PC-3 (cell line): ENCODE data around the gene VPS33B. TPM values are rescaled to one million over a fixed set of nuclear protein-coding genes. Genes with fewer than 3 reads are reported as not detected.

Source experiments
- ATAC-seq: fragments of 200-7000 bp; cut with Tn5 transposase; 2 replicates; pipeline ENCODE4 v1.9.1; 2020; ENCODE audit warnings: mild to moderate bottlenecking, moderate library complexity
- BruUV-seq: library from RNA; stranded (reverse); fragments of 400-500 nt; replicated peaks from 2 replicates; lab custom pipeline; 2021; lab: Mats Ljungman, UMichigan
- CTCF ChIA-PET: fragments of 300-600 bp; sonication (Branson Sonifier 250); formaldehyde crosslinking; loops from one replicate; lab custom pipeline; 2022; ENCODE audit warnings: antibody characterized with exemption; lab: Charles Lee
- POLR2A ChIA-PET: fragments of 300-600 bp; sonication (Branson Sonifier 250); formaldehyde crosslinking; loops from one replicate; lab custom pipeline; 2022; ENCODE audit warnings: antibody characterized with exemption; ENCODE audit not compliant: unreplicated experiment; lab: Charles Lee
- DNase-seq: peaks from one replicate; pipeline ENCODE4 v3.0.0-alpha.2; 2015
- H2AFZ ChIP-seq: fragments of 300-600 bp; sonication (generic); 2 replicates; pipeline ENCODE4 v1.6.0; 2016; ENCODE audit warnings: antibody characterized with exemption, low read length
- H3F3A ChIP-seq: fragments of 300-600 bp; sonication (generic); one replicate; pipeline ENCODE4 v1.6.0; 2017; ENCODE audit warnings: antibody characterized with exemption, low read length, control low read depth, mild to moderate bottlenecking; ENCODE audit not compliant: unreplicated experiment
- H3K27ac ChIP-seq: fragments of 300-600 bp; sonication (generic); 2 replicates; pipeline ENCODE4 v1.5.1; 2016; ENCODE audit warnings: mild to moderate bottlenecking, low read length
- H3K27me3 ChIP-seq: fragments of 300-600 bp; sonication (generic); 2 replicates; pipeline ENCODE4 v1.6.1; 2016; ENCODE audit warnings: low read length, mixed read lengths
- H3K36me3 ChIP-seq: fragments of 300-600 bp; sonication (generic); 2 replicates; pipeline ENCODE4 v1.6.1; 2016; ENCODE audit warnings: low read depth, mixed run types, low read length, mixed read lengths
- H3K4me1 ChIP-seq: fragments of 300-600 bp; sonication (generic); 2 replicates; pipeline ENCODE4 v1.5.1; 2016; ENCODE audit warnings: low read length; ENCODE audit not compliant: insufficient read depth
- H3K4me2 ChIP-seq: fragments of 300-600 bp; sonication (generic); 2 replicates; pipeline ENCODE4 v1.6.0; 2016; ENCODE audit warnings: low read length
- H3K4me3 ChIP-seq: fragments of 300-600 bp; sonication (generic); 2 replicates; pipeline ENCODE4 v1.5.1; 2016; ENCODE audit warnings: mild to moderate bottlenecking, low read length, mixed read lengths
- H3K79me2 ChIP-seq: fragments of 300-600 bp; sonication (generic); 2 replicates; pipeline ENCODE4 v1.6.1; 2017; ENCODE audit warnings: low read length, mixed read lengths
- H3K9ac ChIP-seq: fragments of 300-600 bp; sonication (generic); 2 replicates; pipeline ENCODE4 v1.6.0; 2016; ENCODE audit warnings: mild to moderate bottlenecking, low read length
- H3K9me2 ChIP-seq: fragments of 300-600 bp; sonication (generic); replicated peaks from 2 replicates; pipeline ENCODE4 v1.6.1; 2016; ENCODE audit warnings: mixed run types, low read length, mixed read lengths
- H3K9me3 ChIP-seq: fragments of 300-600 bp; sonication (generic); 2 replicates; pipeline ENCODE4 v1.6.1; 2016; ENCODE audit warnings: low read length, mixed read lengths
- H4K20me1 ChIP-seq: fragments of 300-600 bp; sonication (generic); 2 replicates; pipeline ENCODE4 v1.6.1; 2016; ENCODE audit warnings: low read length, mixed read lengths
- EZH2 ChIP-seq: fragments of 300-600 bp; sonication (generic); IDR thresholded peaks from one replicate; pipeline ENCODE4 v1.6.1; 2017; ENCODE audit warnings: antibody characterized with exemption, mild to moderate bottlenecking, low read length; ENCODE audit not compliant: unreplicated experiment
- EZH2phosphoT487 ChIP-seq: fragments of 300-600 bp; sonication (generic); IDR thresholded peaks from 2 replicates; pipeline ENCODE4 v1.6.1; 2018; ENCODE audit warnings: mild to moderate bottlenecking, antibody characterized with exemption, low read length, borderline replicate concordance
- intact Hi-C: fragments of 100-400 bp; cut with micrococcal nuclease; formaldehyde crosslinking; loops from 2 replicates; pipeline ENCODE4 v1.9.0; 2023
- total RNA-seq: library from RNA; depleted of rRNA; stranded (reverse); fragments of >200 nt; gene quantifications from 2 replicates; pipeline ENCODE4 v1.2.3, GENCODE V29; 2014
- TF ChIP-seq, protein P1 (sequence below): fragments of 300-600 bp; sonication (generic); conservative IDR thresholded peaks from 2 replicates; pipeline ENCODE4 v1.5.1; 2017; ENCODE audit warnings: antibody characterized with exemption, low read depth, mild to moderate bottlenecking, low read length

VPS33B gene
- total RNA-seq, 1 experiment from 2014 or later: 8.0 TPM

DNA sequence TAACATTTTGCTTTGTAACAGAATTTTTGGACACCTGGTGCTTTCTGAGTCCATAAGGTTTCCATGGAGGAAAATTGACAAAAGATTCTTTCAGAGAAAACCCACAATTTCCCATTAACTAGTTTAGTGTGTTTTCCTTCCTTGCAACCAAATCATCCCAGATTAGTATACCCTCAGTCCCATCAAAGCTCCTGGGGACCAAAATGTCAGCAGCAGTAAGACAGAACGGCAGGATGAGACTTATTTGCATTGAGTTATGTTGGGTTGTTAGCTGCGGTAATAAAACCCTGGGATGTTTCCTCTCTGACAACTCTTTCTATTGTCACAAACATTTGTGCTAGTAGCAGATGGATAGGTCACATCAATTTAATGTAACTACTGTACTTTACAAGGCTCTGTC lies 32.4 kb upstream of the VPS33B start:
- no peak overlapping the region for H3K4me3 ChIP-seq
- peaks cover 71% of the 10 kb centered on the region for H3K27me3 ChIP-seq
- TF ChIP-seq EZH2phosphoT487: no peak
- TF ChIP-seq, protein P1, sequence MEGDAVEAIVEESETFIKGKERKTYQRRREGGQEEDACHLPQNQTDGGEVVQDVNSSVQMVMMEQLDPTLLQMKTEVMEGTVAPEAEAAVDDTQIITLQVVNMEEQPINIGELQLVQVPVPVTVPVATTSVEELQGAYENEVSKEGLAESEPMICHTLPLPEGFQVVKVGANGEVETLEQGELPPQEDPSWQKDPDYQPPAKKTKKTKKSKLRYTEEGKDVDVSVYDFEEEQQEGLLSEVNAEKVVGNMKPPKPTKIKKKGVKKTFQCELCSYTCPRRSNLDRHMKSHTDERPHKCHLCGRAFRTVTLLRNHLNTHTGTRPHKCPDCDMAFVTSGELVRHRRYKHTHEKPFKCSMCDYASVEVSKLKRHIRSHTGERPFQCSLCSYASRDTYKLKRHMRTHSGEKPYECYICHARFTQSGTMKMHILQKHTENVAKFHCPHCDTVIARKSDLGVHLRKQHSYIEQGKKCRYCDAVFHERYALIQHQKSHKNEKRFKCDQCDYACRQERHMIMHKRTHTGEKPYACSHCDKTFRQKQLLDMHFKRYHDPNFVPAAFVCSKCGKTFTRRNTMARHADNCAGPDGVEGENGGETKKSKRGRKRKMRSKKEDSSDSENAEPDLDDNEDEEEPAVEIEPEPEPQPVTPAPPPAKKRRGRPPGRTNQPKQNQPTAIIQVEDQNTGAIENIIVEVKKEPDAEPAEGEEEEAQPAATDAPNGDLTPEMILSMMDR: no peak
- TF ChIP-seq EZH2: no peak
- intact Hi-C loops: loop anchor here (10.0 kb wide), 1 partner anchor 1030 kb away; no protein-coding TSS in a partner anchor
- no peak for DNase-seq
- CTCF ChIA-PET: no interaction called here
- no TSS peak for BruUV-seq
- ATAC-seq: no peak
- H3K9ac ChIP-seq: no peak overlapping the region
- no peak overlapping the region for H2AFZ ChIP-seq
- H3K36me3 ChIP-seq: no peaks in the 10 kb centered on the region
- no peaks in the 10 kb centered on the region for H4K20me1 ChIP-seq
- POLR2A ChIA-PET: no interaction called here
- no peaks in the 10 kb centered on the region for H3K79me2 ChIP-seq
- H3K27ac ChIP-seq: no peak overlapping the region
- H3K4me1 ChIP-seq: no peaks in the 10 kb centered on the region
- no peaks in the 10 kb centered on the region for H3K9me2 ChIP-seq
- H3K4me2 ChIP-seq: no peak overlapping the region
- no peaks in the 10 kb centered on the region for H3F3A ChIP-seq
- H3K9me3 ChIP-seq: no peaks in the 10 kb centered on the region

DNA sequence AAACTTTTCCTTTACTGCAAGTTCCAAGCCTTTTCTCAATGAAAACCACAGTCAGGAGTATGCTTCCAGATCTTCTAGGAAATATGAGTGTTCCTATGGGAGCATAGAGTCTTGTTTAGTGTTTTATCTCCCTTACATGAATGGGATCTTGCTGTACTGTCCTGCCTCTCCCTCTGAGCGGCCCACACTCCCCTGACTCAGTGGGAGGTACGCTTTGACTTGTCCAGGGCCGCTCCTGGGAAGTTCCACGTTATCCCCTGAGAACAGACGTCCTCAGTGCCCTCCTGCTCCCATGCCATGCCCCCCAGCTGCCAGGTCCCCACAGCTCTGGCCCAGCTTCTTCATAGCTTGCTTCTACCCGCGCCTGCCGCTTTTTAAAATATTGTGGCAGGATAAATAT lies 28.9 kb upstream of the VPS33B start:
- no peaks in the 10 kb centered on the region for H3F3A ChIP-seq
- no peaks in the 10 kb centered on the region for H3K9me3 ChIP-seq
- no peaks in the 10 kb centered on the region for H3K9me2 ChIP-seq
- H3K9ac ChIP-seq: no peak overlapping the region
- H3K4me1 ChIP-seq: 0 out of 2 replicates have a peak, but pooled peaks cover 4% of the 10 kb centered on the region
- ChIA-PET CTCF (no interaction called here), POLR2A (no interaction called here)
- intact Hi-C loops: loop anchor here (10.0 kb wide), 1 partner anchor 1034 kb away; no protein-coding TSS in a partner anchor
- no peak for TF ChIP-seq EZH2
- TF ChIP-seq, protein P1: no peak
- no peak for TF ChIP-seq EZH2phosphoT487
- H4K20me1 ChIP-seq: no peaks in the 10 kb centered on the region
- DNase-seq (no peak), ATAC-seq (no peak)
- H3K4me3 ChIP-seq: no peak overlapping the region
- no peak overlapping the region for H3K4me2 ChIP-seq
- no peak overlapping the region for H3K27ac ChIP-seq
- no peaks in the 10 kb centered on the region for H3K79me2 ChIP-seq
- H3K36me3 ChIP-seq: no peaks in the 10 kb centered on the region
- H2AFZ ChIP-seq: no peak overlapping the region
- no TSS peak for BruUV-seq
- H3K27me3 ChIP-seq: peaks cover 38% of the 10 kb centered on the region

DNA sequence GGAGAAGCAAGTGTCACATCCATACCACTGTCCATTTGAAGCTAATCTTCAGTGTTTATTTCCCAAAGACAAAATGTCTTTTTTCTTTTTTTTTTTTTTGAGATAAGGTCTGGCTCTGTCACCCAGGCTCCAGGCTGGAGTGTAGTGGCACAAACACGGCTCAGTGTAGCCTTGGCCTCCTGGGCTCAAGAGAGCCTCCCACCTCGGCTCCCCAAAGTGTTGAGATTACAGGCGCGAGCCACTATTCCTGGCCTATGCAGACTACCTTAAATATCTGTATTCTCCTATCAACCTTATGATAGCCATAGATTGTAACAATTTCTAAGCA lies 27.7 kb upstream of the VPS33B start:
- no peak overlapping the region for H3K4me3 ChIP-seq
- ChIA-PET POLR2A (no interaction called here), CTCF (interaction anchor here (1.6 kb wide), 1 partner anchor 93 kb away, joined by 7 read pairs; no protein-coding TSS in a partner anchor)
- peaks cover 33% of the 10 kb centered on the region for H3K27me3 ChIP-seq
- no peak overlapping the region for H2AFZ ChIP-seq
- no peaks in the 10 kb centered on the region for H4K20me1 ChIP-seq
- intact Hi-C loops: loop anchor here (10.0 kb wide), 1 partner anchor 1035 kb away; no protein-coding TSS in a partner anchor
- no peaks in the 10 kb centered on the region for H3K9me3 ChIP-seq
- H3K27ac ChIP-seq: no peak overlapping the region
- H3F3A ChIP-seq: no peaks in the 10 kb centered on the region
- no TSS peak for BruUV-seq
- no peaks in the 10 kb centered on the region for H3K36me3 ChIP-seq
- H3K4me2 ChIP-seq: no peak overlapping the region
- H3K79me2 ChIP-seq: no peaks in the 10 kb centered on the region
- DNase-seq: no peak
- H3K9ac ChIP-seq: no peak overlapping the region
- no peaks in the 10 kb centered on the region for H3K9me2 ChIP-seq
- ATAC-seq: no peak; the same call in 1 of the 2 replicates
- 0 out of 2 replicates have a peak, but pooled peaks cover 4% of the 10 kb centered on the region for H3K4me1 ChIP-seq
- TF ChIP-seq, protein P1: no peak
- TF ChIP-seq EZH2phosphoT487 (no peak), EZH2 (no peak)
